GM12875 (cell line): ENCODE measurements around the gene GPR82.

Source experiments
- H3K4me3 ChIP-seq: one replicate; pipeline ENCODE4 v1.5.1; 2011; ENCODE audit warnings: low read depth, low read length, control low read depth
- CTCF ChIP-seq: IDR thresholded peaks from 2 replicates; pipeline ENCODE4 v1.5.1; 2011; ENCODE audit warnings: low read depth, mild to moderate bottlenecking, control low read depth, inconsistent platforms, low read length, moderate library complexity, borderline replicate concordance; ENCODE audit not compliant: insufficient read depth

GPR82 gene

GRCh38 chrX:41730081-41730480 is 6.1 kb downstream of the GPR82 start:
- no peak overlapping the region for H3K4me3 ChIP-seq
- no peak for TF ChIP-seq CTCF

- no peak overlapping the region for H3K4me3 ChIP-seq
- no peak for TF ChIP-seq CTCF
These were observed 8.3 kb downstream of the GPR82 start for GRCh38 chrX:41732260-41732659.

GRCh38 chrX:41733939-41734338 is 10.0 kb downstream of the GPR82 start:
- no peak for TF ChIP-seq CTCF
- H3K4me3 ChIP-seq, result no peak overlapping the region

- peak; percentile 49; the same call in 1 of the 2 replicates for TF ChIP-seq CTCF
- H3K4me3 ChIP-seq, result no peak overlapping the region
These were observed 10.5 kb downstream of the GPR82 start for GRCh38 chrX:41734530-41734929.

GRCh38 chrX:41737065-41737464 is 13.1 kb downstream of the GPR82 start:
- no peak for TF ChIP-seq CTCF

GRCh38 chrX:41739871-41740270 is 15.9 kb downstream of the GPR82 start:
- no peak for TF ChIP-seq CTCF

More at GRCh38 chrX:41737065-41737464, 13.1 kb downstream of the GPR82 start:
- H3K4me3 ChIP-seq, result no peak overlapping the region

GRCh38 chrX:41750716-41751115 is 26.7 kb downstream of the GPR82 start:
- H3K4me3 ChIP-seq, result no peak overlapping the region
- no peak for TF ChIP-seq CTCF

More at GRCh38 chrX:41739871-41740270, 15.9 kb downstream of the GPR82 start:
- no peak overlapping the region for H3K4me3 ChIP-seq
